NCI-H748 (cell line): ENCODE data around the gene ECM1.

Experiments
- DNase-seq: peaks from one replicate; lab custom pipeline; 2025; ENCODE audit not compliant: unreplicated experiment; lab: John Stamatoyannopoulos, UW

ECM1 gene

GRCh38 chr1:150507912-150508864 is at the start of gene ECM1:
Gene ECM1 (plus strand): TSS chr1:150508109. CDS start chr1:150508210, 101 bp downstream.
- no peak for DNase-seq

DNA sequence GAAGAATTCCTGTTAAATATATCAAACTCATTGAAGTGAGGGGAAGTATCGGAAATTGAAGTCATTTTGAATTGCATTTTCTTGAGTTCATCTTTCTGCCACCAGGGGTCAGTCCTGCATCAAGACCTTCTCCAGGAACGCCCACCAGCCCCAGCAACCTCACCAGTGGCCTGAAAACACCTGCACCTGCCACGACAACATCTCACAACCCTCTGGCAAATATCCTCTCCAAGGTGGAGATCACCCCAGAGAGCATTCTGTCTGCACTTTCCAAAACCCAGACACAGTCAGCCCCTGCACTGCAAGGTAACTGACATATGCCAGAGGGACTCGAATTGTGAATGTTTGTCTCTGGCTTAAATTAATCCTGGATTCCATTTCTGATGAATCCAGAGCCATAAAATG is 43.5 kb upstream of the ECM1 start:
- DNase-seq = peak; percentile 73

DNA sequence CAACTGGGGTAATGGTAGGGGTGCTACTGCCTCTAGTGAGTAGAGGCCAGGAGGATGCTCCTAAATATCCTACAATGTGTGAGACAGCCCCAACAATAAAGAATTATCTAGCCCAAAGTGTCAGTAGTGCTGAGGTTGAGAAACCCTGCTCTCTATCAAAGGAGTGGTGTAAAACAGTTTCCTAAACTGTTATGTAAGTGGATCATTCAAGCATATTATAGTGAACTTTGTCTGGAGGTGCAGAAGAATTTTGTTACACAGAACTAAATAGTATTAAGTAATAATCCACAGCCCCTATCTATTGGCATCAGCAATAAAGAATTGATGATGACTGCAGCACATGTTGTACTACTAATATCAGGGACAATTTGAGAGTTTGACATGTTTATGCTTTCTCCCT is 40.9 kb upstream of the ECM1 start:
- no peak for DNase-seq

GRCh38 chr1:150469291-150469690 is 38.6 kb upstream of the ECM1 start:
- no peak for DNase-seq

GRCh38 chr1:150472601-150473200 is 35.2 kb upstream of the ECM1 start:
- no peak for DNase-seq

- DNase-seq = no peak
Observed at GRCh38 chr1:150473659-150474058, 34.2 kb upstream of the ECM1 start.

DNA sequence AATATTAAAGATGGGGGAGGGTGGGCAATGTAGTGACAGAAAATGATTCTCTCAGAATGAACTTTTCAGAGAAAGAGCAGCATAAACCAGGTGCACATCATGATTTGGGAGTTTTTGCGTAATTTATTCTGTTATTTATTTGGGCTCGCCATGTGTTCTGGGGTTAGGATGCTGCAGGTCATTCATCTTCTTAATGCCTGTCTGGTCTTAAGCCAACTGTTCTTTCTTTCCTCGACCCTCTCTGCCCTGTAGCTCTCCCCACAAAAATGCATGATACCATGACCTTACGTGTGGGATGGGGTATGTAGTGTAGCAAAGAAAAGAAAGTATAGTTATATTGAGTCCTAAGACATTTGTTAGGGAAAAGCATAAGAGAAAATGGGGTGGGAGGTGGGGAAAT is 33.0 kb upstream of the ECM1 start:
- DNase-seq = no peak

- no peak for DNase-seq
Observed at GRCh38 chr1:150476754-150477153, 31.2 kb upstream of the ECM1 start.

DNA sequence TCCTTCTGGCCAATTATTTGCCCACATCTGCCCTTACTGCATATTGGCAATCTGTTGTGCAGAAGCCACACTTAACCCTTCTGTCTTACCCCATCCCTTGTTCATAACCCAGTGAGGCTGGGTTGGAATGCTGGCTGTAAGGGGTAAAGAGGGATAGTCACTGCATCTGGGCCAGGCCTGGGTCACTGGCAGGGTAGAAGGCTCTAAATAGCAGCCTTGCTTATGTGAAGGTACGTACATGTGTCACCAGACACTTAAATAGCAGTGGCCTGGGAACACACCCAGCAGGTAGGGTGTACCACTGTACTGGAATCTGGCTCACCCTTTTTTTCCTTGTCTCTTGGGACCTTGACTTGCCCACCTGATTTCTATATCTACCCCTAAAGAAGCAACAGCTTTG is 30.6 kb upstream of the ECM1 start:
- no peak for DNase-seq

- peak; percentile 10 for DNase-seq
Observed at GRCh38 chr1:150477733-150478132, 30.2 kb upstream of the ECM1 start.

GRCh38 chr1:150479370-150479769 is 28.5 kb upstream of the ECM1 start:
- DNase-seq = no peak

GRCh38 chr1:150479927-150480352 is 28.0 kb upstream of the ECM1 start:
- DNase-seq = no peak

GRCh38 chr1:150484431-150484830 is 23.5 kb upstream of the ECM1 start:
- DNase-seq = no peak

DNA sequence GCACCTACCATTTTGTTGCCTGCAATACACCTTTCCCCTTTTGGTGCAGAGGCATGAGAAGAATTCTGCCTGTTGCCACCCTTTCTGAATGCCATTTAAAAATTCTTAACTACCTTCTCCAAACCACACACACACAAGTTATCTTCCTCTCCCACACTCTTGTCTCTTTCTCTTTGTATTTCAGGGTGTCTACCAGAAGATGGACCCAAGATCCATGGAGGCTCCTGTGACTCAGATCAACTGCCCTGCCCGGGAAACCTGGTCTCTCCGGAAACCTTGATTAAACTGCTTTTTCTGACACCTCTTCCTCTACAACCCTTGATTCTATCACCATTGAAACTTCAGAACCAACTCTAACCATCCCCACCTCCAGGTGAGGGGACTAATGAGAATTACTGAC is 23.0 kb upstream of the ECM1 start:
- peak; percentile 11 for DNase-seq

DNA sequence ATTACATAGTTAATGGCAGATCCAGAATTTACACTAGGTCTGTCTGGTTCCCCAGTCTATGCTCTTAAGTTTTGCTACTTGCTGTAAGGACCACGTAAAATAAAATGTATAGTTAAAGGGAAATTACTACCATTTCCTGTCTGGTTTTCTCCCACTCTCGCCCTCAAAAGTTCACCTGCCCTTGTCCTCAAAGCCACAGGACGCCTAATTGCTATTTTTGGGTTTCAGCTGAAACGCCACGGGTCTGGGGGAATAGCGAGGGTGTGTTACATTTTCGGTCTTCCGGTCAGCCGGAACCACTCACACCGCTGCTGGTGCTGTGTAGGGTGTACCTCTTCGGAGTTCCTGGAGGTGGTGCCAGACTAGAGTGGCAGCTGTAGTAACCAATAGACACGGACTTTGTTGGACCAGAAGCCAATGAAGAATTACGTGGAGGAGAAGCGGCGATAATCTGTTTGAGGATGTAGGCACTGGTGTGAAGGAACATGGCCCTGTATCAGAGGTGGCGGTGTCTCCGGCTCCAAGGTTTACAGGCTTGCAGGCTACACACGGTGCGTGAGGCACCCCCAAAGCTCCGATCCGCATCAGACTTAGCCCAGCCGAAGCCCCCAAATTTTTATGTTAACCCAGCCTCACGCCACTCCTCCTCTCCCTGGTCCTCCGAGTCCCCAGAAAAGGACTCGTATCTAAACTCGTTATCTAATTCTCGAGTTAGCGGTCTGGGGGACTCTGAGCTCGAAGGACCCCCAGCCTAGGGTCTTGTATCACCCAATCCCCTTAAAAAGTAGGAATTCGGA is 20.7 kb upstream of the ECM1 start, which contains the start of gene TARS2:
Gene TARS2, plus strand, starts transcription at position 454 of the 797 bp plus-strand sequence. Its CDS starts 32 bp downstream, at position 486.
- peak; percentile 99 for DNase-seq

GRCh38 chr1:150487763-150488115 is 20.2 kb upstream of the ECM1 start:
- no peak for DNase-seq

DNA sequence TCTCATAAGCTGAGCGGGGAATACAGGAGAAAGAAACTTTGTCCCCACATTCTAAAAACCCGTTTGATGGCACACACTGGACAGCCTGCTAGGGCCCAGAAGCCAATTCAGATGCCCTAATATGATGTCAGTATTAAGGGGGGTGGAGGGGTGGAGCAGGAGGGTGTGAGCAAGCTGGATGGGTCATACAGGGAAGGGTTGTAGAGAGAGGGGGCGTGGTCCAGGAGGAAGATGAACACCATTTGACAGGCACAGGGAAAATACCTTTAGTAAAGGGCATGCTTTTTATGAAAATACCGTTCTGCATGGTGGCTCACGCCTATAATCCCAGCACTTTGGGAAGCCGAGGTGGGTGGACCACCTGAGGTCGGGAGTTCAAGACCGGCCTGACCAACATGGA is 14.7 kb upstream of the ECM1 start:
- DNase-seq = no peak

- DNase-seq = no peak
Observed at GRCh38 chr1:150498342-150498741, 9.6 kb upstream of the ECM1 start.

- no peak for DNase-seq
Observed at GRCh38 chr1:150505431-150505830, 2.5 kb upstream of the ECM1 start.

DNA sequence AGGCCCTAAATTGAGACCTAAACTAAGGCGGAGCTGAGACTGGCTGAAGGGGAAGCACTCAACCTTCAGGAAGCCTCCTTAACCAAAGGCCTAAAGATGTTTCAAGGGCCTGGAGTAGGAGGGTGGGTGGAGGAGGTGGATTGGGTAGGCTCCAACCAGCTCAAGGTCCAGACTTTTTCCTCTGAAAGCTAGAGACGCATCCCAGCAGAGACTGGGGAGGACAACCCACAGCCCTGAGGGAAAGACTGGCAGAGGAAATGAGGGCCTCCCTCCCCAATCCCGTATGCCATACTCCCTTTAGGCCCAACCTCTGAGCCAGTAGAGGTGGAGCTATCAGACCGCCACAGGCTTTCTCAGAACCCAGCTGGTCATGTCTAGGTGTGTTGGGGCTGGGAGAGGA is 1.1 kb downstream of the ECM1 start:
- DNase-seq = no peak

DNA sequence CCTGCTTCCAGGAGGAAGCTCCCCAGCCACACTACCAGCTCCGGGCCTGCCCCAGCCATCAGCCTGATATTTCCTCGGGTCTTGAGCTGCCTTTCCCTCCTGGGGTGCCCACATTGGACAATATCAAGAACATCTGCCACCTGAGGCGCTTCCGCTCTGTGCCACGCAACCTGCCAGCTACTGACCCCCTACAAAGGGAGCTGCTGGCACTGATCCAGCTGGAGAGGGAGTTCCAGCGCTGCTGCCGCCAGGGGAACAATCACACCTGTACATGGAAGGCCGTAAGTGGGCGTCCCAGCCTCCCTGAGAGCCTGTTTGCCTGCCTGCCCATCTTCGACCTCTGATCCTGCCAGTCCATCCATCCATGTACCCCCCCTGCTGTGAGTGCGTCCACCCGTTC is 3.6 kb downstream of the ECM1 start:
- peak; percentile 88 for DNase-seq
